NCI-H1105 treated with DMSO at 0.1 percent for 48 hours (cell line): ENCODE results near the gene RNF17.
"Not testable (repeated sequence)": the region's sequence is repeated elsewhere in the genome, so short reads cannot be mapped to it uniquely, and the experiment has no call there.

Source experiments
- DNase-seq: peaks from one replicate; lab custom pipeline; 2025; lab: John Stamatoyannopoulos, UW

RNF17 gene

GRCh38 chr13:24763596-24764275, at the start of gene RNF17:
RNF17 (plus strand) TSS chr13:24764169; CDS start chr13:24764204, 35 bp downstream.
- no peak for DNase-seq

GRCh38 chr13:24716011-24716410, 48.0 kb upstream of the RNF17 start:
- no peak for DNase-seq

- no peak for DNase-seq
Measured at GRCh38 chr13:24716446-24716845, 47.5 kb upstream of the RNF17 start.

- DNase-seq: no peak
Measured at GRCh38 chr13:24717217-24717616, 46.8 kb upstream of the RNF17 start.

- DNase-seq: no peak
Measured at GRCh38 chr13:24718192-24718965, 45.6 kb upstream of the RNF17 start.

GRCh38 chr13:24719139-24719538, 44.8 kb upstream of the RNF17 start:
- no peak for DNase-seq

- DNase-seq: no peak
Measured at GRCh38 chr13:24723206-24723605, 40.8 kb upstream of the RNF17 start.

GRCh38 chr13:24724714-24725113, 39.3 kb upstream of the RNF17 start:
- DNase-seq: no peak

- no peak for DNase-seq
Measured at GRCh38 chr13:24725379-24725778, 38.6 kb upstream of the RNF17 start.

- DNase-seq: peak; percentile 0
Measured at GRCh38 chr13:24727731-24728601, 36.0 kb upstream of the RNF17 start.

- DNase-seq: not testable (repeated sequence)
Measured at GRCh38 chr13:24730873-24731567, 32.9 kb upstream of the RNF17 start.

GRCh38 chr13:24734950-24735349, 29.0 kb upstream of the RNF17 start:
- no peak for DNase-seq

GRCh38 chr13:24737042-24737441, 26.9 kb upstream of the RNF17 start:
- no peak for DNase-seq

GRCh38 chr13:24738366-24738847, 25.6 kb upstream of the RNF17 start:
- no peak for DNase-seq

- no peak for DNase-seq
Measured at GRCh38 chr13:24740014-24740890, 23.7 kb upstream of the RNF17 start.

- DNase-seq: no peak
Measured at GRCh38 chr13:24741016-24741662, 22.8 kb upstream of the RNF17 start.

- DNase-seq: no peak
Measured at GRCh38 chr13:24741791-24742190, 22.2 kb upstream of the RNF17 start.

GRCh38 chr13:24742294-24742693, 21.7 kb upstream of the RNF17 start:
- peak; percentile 80 for DNase-seq

- no peak for DNase-seq
Measured at GRCh38 chr13:24742977-24743376, 21.0 kb upstream of the RNF17 start.

GRCh38 chr13:24744247-24744646, 19.7 kb upstream of the RNF17 start:
- DNase-seq: no peak
